ENCODE measurements around the gene EID1.

DNA sequence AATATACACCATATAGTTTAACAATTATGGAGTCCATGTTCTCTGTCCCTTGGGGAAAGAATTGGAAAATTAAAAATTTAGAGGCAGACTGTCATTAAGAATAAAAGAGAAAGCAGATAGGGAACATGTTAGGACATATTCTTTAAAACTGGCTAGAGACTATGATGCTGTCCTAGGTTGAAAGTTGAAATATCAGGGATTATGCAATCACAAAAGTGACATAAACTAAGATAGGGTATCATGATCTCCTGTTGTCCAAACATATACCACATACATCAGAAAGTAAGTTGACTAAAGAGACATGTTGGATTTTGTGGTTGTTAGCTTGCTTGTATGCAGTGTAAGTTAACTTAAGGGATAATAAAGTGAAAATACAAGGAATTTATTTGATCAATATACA, 9.9 kb upstream of the EID1 start:
- TF ChIP-seq, protein P1, sequence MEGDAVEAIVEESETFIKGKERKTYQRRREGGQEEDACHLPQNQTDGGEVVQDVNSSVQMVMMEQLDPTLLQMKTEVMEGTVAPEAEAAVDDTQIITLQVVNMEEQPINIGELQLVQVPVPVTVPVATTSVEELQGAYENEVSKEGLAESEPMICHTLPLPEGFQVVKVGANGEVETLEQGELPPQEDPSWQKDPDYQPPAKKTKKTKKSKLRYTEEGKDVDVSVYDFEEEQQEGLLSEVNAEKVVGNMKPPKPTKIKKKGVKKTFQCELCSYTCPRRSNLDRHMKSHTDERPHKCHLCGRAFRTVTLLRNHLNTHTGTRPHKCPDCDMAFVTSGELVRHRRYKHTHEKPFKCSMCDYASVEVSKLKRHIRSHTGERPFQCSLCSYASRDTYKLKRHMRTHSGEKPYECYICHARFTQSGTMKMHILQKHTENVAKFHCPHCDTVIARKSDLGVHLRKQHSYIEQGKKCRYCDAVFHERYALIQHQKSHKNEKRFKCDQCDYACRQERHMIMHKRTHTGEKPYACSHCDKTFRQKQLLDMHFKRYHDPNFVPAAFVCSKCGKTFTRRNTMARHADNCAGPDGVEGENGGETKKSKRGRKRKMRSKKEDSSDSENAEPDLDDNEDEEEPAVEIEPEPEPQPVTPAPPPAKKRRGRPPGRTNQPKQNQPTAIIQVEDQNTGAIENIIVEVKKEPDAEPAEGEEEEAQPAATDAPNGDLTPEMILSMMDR (IDR thresholded peaks at IDR 0.05; ENCODE audit: poor library complexity), result no peak
- TF ChIP-seq EZH2 (IDR thresholded peaks at IDR 0.05; ENCODE audit: borderline replicate concordance), result no peak
